ENCODE results near the gene SLC9A2. TPM values are rescaled to one million over a fixed set of nuclear protein-coding genes. Genes with fewer than 3 reads are reported as not detected.

The SLC9A2 gene
- total RNA-seq, 1 donor from 2014 or later: not detected

DNA sequence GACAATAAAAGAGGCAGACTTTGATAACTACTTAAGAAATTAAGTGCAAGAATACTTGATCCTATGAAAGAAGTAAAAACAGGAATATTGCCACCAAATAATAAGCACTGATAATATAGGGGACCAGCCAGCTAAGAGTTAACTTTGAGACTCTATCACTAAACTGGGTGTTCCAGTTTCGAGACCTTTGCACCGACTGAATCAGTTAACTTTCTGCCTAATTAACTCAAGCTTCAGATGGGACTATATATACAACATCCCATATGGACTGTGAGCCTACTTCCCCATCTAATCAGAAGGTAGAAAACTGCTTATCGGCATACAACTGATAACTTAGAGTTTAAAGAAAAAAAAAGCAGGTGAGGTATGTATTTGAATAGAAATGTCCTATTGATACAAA lies 25.8 kb upstream of the SLC9A2 start:
- DNase-seq (no peak), ATAC-seq (ENCODE audit: low read depth) (no peak)
- no peak overlapping the region for H3K4me3 Mint-ChIP-seq
- H3K4me1 Mint-ChIP-seq: no peaks in the 10 kb centered on the region
- POLR2A ChIA-PET: no interaction called here
- H3K27ac Mint-ChIP-seq: no peak overlapping the region
- H3K36me3 Mint-ChIP-seq (ENCODE audit: low read depth): no peaks in the 10 kb centered on the region
- CTCF ChIA-PET: interaction anchor here (1.3 kb wide), 1 partner anchor 121 kb away, joined by 6 read pairs; the partner anchor contains the start of gene SLC9A4
- intact Hi-C loops (cut with micrococcal nuclease): no loop called here
- peaks cover 8% of the 10 kb centered on the region for H3K27me3 Mint-ChIP-seq
- no peaks in the 10 kb centered on the region for H3K9me3 Mint-ChIP-seq
- TF ChIP-seq, protein P1, sequence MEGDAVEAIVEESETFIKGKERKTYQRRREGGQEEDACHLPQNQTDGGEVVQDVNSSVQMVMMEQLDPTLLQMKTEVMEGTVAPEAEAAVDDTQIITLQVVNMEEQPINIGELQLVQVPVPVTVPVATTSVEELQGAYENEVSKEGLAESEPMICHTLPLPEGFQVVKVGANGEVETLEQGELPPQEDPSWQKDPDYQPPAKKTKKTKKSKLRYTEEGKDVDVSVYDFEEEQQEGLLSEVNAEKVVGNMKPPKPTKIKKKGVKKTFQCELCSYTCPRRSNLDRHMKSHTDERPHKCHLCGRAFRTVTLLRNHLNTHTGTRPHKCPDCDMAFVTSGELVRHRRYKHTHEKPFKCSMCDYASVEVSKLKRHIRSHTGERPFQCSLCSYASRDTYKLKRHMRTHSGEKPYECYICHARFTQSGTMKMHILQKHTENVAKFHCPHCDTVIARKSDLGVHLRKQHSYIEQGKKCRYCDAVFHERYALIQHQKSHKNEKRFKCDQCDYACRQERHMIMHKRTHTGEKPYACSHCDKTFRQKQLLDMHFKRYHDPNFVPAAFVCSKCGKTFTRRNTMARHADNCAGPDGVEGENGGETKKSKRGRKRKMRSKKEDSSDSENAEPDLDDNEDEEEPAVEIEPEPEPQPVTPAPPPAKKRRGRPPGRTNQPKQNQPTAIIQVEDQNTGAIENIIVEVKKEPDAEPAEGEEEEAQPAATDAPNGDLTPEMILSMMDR (IDR thresholded peaks at IDR 0.05): no peak

DNA sequence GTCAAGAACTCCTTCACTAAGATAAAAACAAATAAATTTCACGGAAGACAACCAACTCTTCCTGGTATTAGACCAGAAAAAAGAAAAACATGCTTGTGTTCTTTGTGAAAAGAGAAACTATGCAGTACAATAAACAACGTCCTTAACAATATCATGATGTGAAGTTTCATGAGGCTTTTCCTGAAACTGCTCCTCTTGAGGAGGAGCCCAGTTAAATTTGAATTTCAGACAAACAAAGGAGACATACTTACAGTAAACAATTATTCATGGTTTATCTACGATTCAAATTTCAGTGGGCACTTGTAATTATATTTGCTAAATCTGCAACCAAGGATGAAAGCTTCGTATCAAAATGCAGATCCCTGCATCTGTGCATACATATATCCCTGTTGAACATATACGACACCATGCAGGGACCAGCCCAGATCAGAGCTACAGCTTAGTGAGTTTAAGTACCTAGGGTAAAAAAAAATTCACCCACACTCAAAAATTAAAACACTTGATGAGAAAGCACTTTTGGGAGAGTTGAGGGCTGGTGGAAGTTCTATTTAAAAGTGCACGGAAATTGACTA lies 24.8 kb upstream of the SLC9A2 start:
- TF ChIP-seq, protein P1 (IDR thresholded peaks at IDR 0.05): no peak
- Mint-ChIP-seq H3K4me3 (no peak overlapping the region), H3K9me3 (no peaks in the 10 kb centered on the region), H3K36me3 (ENCODE audit: low read depth) (no peaks in the 10 kb centered on the region), H3K4me1 (no peaks in the 10 kb centered on the region), H3K27ac (no peak overlapping the region), H3K27me3 (peaks cover 7% of the 10 kb centered on the region)
- intact Hi-C loops (cut with micrococcal nuclease): no loop called here
- no peak for DNase-seq
- POLR2A ChIA-PET: no interaction called here
- CTCF ChIA-PET: interaction anchor here (2.0 kb wide), 1 partner anchor 121 kb away, joined by 6 read pairs; the partner anchor contains the start of gene SLC9A4
- ATAC-seq (ENCODE audit: low read depth): no peak

DNA sequence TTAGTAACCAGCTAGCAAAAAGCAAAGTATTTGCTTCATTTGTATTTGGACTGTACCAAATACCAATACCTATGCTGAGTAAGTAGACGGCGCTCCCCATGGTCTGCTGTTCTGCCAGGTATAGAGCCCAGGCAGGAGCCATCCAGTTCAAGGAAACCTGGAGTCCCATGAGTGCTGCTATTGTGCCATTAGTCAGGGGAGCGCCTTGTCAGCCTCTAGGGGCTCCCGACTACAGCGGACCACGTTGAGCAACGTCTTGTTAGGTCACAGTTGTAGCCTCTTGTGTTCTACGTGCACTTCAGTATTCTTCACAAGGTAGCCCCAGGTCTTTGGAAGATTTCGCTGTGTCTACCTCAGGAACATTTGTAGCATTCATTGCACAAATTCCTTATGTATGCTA lies 21.6 kb upstream of the SLC9A2 start:
- DNase-seq: no peak
- no peak for ATAC-seq (ENCODE audit: low read depth)
- intact Hi-C loops (cut with micrococcal nuclease): no loop called here
- peaks cover 14% of the 10 kb centered on the region for H3K27me3 Mint-ChIP-seq
- H3K9me3 Mint-ChIP-seq: no peaks in the 10 kb centered on the region
- no peaks in the 10 kb centered on the region for H3K36me3 Mint-ChIP-seq (ENCODE audit: low read depth)
- TF ChIP-seq, protein P1 (IDR thresholded peaks at IDR 0.05): no peak
- H3K4me3 Mint-ChIP-seq: no peak overlapping the region
- no peak overlapping the region for H3K27ac Mint-ChIP-seq
- CTCF ChIA-PET: no interaction called here
- POLR2A ChIA-PET: no interaction called here
- H3K4me1 Mint-ChIP-seq: no peaks in the 10 kb centered on the region

DNA sequence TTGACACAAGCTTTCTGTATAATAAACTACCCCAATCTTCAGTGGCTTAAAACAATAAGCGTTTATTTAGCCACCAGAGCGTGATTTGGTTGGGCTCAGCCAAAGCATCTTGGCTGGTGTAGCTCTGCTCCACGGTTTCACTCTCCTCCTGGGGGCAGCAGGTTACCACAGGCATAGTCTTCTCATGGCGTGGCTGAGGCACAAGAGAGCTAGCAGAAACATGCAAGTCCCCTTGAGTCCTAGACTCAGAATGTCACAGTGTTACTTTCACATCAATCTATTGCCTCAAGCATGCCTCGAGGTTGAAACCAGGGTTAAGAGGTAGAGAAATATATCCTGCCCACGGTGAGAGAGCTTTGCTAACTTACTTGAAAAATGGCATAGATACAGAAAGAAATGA lies 19.9 kb upstream of the SLC9A2 start:
- ChIA-PET CTCF (interaction anchor here (1.5 kb wide), 1 partner anchor 16 kb away, joined by 5 read pairs; no protein-coding TSS in a partner anchor), POLR2A (no interaction called here)
- Mint-ChIP-seq H3K4me1 (no peaks in the 10 kb centered on the region), H3K36me3 (ENCODE audit: low read depth) (no peaks in the 10 kb centered on the region), H3K4me3 (no peak overlapping the region), H3K27ac (no peak overlapping the region), H3K9me3 (no peaks in the 10 kb centered on the region), H3K27me3 (peaks cover 18% of the 10 kb centered on the region)
- intact Hi-C loops (cut with micrococcal nuclease): no loop called here
- ATAC-seq (ENCODE audit: low read depth) (no peak), DNase-seq (no peak)
- TF ChIP-seq, protein P1 (IDR thresholded peaks at IDR 0.05): no peak

DNA sequence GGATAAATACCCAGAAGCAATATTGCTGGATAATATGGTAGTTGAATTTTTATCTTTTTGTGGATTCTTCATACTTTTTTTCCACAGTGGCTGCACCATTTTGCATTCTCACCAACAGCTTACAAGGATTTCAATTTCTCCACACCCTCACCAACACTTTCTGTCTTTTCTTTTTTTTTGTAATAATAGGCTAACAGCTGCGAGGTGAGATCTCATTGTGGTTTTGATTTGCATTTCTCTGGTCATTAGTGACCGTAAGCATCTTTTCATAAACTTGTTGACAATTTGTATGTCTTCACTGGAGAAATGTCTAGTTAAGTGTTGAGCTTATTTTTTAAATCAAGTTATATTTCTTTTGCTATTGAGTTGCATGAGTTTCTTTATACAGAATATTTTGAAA lies 17.6 kb upstream of the SLC9A2 start:
- DNase-seq (no peak), ATAC-seq (ENCODE audit: low read depth) (no peak)
- H3K36me3 Mint-ChIP-seq (ENCODE audit: low read depth): no peaks in the 10 kb centered on the region
- ChIA-PET POLR2A (no interaction called here), CTCF (no interaction called here)
- no peaks in the 10 kb centered on the region for H3K9me3 Mint-ChIP-seq
- TF ChIP-seq, protein P1 (IDR thresholded peaks at IDR 0.05): no peak
- H3K4me3 Mint-ChIP-seq: no peak overlapping the region
- no peaks in the 10 kb centered on the region for H3K4me1 Mint-ChIP-seq
- no peak overlapping the region for H3K27ac Mint-ChIP-seq
- intact Hi-C loops (cut with micrococcal nuclease): no loop called here
- peaks cover 21% of the 10 kb centered on the region for H3K27me3 Mint-ChIP-seq

All from activated B cell treated with CpG ODN at 0.5 μM for 24 hours (primary cell).